GM12864 (cell line): Measurements from ENCODE around the gene KCNV2.

Experiments
- DNase-seq: peaks from one replicate; pipeline ENCODE4 v3.0.0-alpha.2; 2011; ENCODE audit warnings: low read depth
- H3K4me3 ChIP-seq: 2 replicates; pipeline ENCODE4 v1.5.1; 2011; ENCODE audit warnings: mild to moderate bottlenecking, low read depth, low read length, control low read depth
- TF ChIP-seq, protein P1 (sequence below): IDR thresholded peaks from 2 replicates; pipeline ENCODE4 v1.5.1; 2011; ENCODE audit warnings: low read depth, mild to moderate bottlenecking, moderate library complexity, low read length, control low read depth, inconsistent platforms; ENCODE audit errors: missing control alignments

The KCNV2 gene

DNA sequence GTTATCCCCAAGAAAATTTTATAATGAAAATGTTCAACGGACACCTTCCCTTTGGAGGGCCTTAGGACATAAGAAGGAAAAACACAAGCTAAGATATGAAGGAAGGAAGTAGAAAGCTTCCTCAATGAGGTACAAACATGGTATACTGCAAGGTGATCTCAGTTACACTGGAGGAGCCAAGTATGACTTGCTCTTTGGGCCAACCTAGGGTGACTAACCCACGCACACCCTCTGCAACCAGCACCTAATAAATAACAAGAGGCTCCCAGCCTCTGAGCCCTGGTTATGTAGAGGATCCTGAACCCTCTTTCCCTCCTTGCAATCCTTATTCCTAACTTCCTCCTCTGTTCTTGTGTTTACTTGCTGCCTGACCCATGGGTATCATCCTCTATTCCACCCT, 38.3 kb upstream of the KCNV2 start:
- no peak overlapping the region for H3K4me3 ChIP-seq
- no peak for DNase-seq
- TF ChIP-seq, protein P1, sequence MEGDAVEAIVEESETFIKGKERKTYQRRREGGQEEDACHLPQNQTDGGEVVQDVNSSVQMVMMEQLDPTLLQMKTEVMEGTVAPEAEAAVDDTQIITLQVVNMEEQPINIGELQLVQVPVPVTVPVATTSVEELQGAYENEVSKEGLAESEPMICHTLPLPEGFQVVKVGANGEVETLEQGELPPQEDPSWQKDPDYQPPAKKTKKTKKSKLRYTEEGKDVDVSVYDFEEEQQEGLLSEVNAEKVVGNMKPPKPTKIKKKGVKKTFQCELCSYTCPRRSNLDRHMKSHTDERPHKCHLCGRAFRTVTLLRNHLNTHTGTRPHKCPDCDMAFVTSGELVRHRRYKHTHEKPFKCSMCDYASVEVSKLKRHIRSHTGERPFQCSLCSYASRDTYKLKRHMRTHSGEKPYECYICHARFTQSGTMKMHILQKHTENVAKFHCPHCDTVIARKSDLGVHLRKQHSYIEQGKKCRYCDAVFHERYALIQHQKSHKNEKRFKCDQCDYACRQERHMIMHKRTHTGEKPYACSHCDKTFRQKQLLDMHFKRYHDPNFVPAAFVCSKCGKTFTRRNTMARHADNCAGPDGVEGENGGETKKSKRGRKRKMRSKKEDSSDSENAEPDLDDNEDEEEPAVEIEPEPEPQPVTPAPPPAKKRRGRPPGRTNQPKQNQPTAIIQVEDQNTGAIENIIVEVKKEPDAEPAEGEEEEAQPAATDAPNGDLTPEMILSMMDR = no peak

GRCh38 chr9:2681981-2682380, 35.3 kb upstream of the KCNV2 start:
- DNase-seq = no peak
- no peak overlapping the region for H3K4me3 ChIP-seq
- TF ChIP-seq, protein P1 = no peak

DNA sequence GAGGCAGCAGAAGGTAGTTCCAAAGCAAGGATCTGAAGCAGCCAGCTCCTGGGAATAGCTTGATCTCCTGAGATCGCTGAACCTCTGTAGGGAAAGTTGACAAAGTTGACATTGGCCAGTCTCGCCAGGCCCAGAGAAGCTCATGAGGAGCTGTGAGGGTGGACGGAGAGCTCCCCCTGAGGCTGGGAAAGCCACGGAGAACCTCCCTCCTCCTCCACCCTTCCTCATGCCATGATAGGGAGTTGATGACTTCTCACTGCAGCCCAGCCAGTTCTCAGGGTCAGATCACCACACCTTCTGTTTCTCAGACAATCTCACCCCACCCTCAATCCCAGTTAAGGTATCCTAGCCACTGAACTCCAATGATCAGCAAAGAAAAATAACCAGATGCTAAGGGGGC, 30.4 kb upstream of the KCNV2 start:
- H3K4me3 ChIP-seq = no peak overlapping the region
- TF ChIP-seq, protein P1 = no peak
- DNase-seq = no peak

- no peak overlapping the region for H3K4me3 ChIP-seq
- TF ChIP-seq, protein P1 = no peak
- DNase-seq = no peak
Measured at GRCh38 chr9:2688636-2689035, 28.7 kb upstream of the KCNV2 start.

GRCh38 chr9:2691212-2691611, 26.1 kb upstream of the KCNV2 start:
- TF ChIP-seq, protein P1 = no peak
- no peak for DNase-seq
- no peak overlapping the region for H3K4me3 ChIP-seq

DNA sequence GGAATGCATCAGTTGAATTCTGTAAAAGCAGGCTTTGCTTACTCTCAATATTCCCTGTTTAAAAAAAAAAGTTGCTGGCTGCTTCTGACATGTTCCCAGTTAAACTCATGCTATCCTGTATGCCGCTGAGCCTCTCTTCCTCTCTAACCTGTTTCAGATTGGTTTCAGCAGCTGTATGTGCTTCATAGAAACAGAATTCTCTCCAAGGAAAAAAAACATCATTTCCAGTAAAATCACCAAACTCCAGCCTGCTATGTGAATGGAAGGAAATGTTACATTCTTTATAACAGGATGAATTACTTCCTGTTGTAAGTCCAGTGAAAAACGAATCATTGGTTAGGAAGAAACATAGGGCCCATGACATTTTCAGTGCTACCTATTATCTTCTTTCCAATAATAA, 25.7 kb upstream of the KCNV2 start:
- TF ChIP-seq, protein P1 = no peak

DNA sequence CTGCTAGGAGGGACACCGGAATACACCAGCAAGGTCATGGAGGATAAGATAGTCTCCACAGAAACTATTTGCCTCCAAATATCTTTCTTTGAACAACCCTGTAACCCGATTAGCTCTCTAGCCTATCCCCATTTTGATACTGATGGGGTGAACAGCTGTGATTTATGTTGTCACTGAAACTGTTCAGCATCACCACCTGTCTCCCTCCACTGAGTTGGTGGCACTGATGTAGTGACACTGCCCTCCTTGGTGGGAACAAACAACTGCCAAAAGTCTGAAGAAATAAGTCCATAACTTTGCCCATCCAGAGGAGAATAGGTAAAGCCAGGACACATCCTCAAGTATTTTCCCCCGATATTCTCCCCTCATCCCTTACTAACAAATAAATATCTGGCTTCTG, 24.3 kb upstream of the KCNV2 start:
- DNase-seq = no peak
- no peak overlapping the region for H3K4me3 ChIP-seq
- TF ChIP-seq, protein P1 = no peak

More for the DNA sequence above, 25.7 kb upstream of the KCNV2 start:
- DNase-seq = no peak
- no peak overlapping the region for H3K4me3 ChIP-seq
